Neural progenitor cell (in vitro differentiated cells): Measurements from ENCODE around the gene HBD.

ENCODE experiments used
- CTCF ChIP-seq: fragments of 200-600 bp; sonication (generic); IDR thresholded peaks from 2 replicates; pipeline ENCODE4 v1.5.1; 2017; ENCODE audit warnings: antibody characterized with exemption, mild to moderate bottlenecking
- EZH2 ChIP-seq: fragments of 200-600 bp; sonication (generic); IDR thresholded peaks from 2 replicates; pipeline ENCODE4 v1.6.1; 2017; ENCODE audit warnings: antibody characterized with exemption, mild to moderate bottlenecking, moderate library complexity
- EZH2phosphoT487 ChIP-seq: fragments of 200-600 bp; sonication (generic); IDR thresholded peaks from 2 replicates; pipeline ENCODE4 v1.6.1; 2017; ENCODE audit warnings: antibody characterized with exemption

- TF ChIP-seq CTCF, result no peak
- TF ChIP-seq EZH2, result no peak
- no peak for TF ChIP-seq EZH2phosphoT487
These were observed 48.8 kb upstream of the HBD start for GRCh38 chr11:5283086-5283485.
